Suprapubic skin (tissue), 3 donors: ENCODE data around the gene BCAN.

Source experiments
- EP300 ChIP-seq: sonication (generic); formaldehyde crosslinking; IDR thresholded peaks from one replicate; pipeline ENCODE4 v1.6.1; 2017; ENCODE audit warnings: antibody characterized with exemption
- TF ChIP-seq, protein P1 (sequence below), 2 donors: fragments of 200-600 bp in 1 of 2; fragments of 450-650 bp in 1 of 2; sonication (generic) in 1 of 2; IDR thresholded peaks; one replicate each; pipeline ENCODE4 v1.5.1; 2016 to 2019; ENCODE audit warnings: antibody characterized with exemption in 2 of 2, mild to moderate bottlenecking in 1 of 2, moderate library complexity in 1 of 2

DNA sequence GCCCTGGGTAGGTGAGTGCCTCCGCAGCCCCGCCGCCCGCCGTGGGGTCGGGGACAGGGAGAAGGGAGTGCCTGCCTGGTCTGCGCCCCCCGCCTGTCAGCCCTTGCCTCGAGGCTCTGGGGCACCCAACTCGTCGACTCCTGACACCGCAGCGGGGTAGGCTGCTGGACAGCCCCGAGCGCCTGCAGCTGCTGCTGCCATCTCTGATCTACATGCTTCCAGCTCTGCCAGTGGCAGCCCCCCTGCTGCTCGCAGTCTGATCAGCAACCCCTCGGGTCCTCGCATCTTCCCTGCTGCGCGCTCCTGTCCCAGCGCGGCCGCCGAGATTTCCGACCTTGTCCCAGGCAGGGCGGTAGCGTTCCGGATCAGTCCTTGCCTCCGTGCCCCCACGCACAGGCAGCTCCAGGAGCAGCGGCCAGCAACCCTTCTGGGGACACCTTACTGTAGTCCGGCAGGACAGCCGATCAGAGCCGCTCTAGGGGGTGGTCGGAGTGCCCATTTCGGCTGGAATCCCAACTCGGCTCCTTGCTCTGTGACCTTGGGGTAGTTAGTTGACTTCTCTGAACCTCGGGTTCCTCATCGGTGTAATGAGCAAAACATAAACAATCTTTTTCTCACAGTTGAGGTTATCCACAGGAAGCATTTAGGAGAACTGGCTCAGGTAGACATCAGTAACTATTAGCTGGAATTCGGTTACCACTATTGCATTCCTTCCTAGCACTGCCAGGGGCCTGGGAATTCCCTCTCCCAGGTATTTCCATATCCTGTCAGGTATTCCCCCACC, 540 bp downstream of the BCAN start:
- no peak for TF ChIP-seq EP300
- TF ChIP-seq, protein P1, sequence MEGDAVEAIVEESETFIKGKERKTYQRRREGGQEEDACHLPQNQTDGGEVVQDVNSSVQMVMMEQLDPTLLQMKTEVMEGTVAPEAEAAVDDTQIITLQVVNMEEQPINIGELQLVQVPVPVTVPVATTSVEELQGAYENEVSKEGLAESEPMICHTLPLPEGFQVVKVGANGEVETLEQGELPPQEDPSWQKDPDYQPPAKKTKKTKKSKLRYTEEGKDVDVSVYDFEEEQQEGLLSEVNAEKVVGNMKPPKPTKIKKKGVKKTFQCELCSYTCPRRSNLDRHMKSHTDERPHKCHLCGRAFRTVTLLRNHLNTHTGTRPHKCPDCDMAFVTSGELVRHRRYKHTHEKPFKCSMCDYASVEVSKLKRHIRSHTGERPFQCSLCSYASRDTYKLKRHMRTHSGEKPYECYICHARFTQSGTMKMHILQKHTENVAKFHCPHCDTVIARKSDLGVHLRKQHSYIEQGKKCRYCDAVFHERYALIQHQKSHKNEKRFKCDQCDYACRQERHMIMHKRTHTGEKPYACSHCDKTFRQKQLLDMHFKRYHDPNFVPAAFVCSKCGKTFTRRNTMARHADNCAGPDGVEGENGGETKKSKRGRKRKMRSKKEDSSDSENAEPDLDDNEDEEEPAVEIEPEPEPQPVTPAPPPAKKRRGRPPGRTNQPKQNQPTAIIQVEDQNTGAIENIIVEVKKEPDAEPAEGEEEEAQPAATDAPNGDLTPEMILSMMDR (IDR thresholded peaks at IDR 0.05): no peak
